Measurements from ENCODE around the gene SLC38A10. TPM values are rescaled to one million over a fixed set of nuclear protein-coding genes. Genes with fewer than 3 reads are reported as not detected.

Gene SLC38A10
- polyA plus RNA-seq, 1 of the 3 experiments (the other 2 are of a cell fraction) = 82.2 TPM

DNA sequence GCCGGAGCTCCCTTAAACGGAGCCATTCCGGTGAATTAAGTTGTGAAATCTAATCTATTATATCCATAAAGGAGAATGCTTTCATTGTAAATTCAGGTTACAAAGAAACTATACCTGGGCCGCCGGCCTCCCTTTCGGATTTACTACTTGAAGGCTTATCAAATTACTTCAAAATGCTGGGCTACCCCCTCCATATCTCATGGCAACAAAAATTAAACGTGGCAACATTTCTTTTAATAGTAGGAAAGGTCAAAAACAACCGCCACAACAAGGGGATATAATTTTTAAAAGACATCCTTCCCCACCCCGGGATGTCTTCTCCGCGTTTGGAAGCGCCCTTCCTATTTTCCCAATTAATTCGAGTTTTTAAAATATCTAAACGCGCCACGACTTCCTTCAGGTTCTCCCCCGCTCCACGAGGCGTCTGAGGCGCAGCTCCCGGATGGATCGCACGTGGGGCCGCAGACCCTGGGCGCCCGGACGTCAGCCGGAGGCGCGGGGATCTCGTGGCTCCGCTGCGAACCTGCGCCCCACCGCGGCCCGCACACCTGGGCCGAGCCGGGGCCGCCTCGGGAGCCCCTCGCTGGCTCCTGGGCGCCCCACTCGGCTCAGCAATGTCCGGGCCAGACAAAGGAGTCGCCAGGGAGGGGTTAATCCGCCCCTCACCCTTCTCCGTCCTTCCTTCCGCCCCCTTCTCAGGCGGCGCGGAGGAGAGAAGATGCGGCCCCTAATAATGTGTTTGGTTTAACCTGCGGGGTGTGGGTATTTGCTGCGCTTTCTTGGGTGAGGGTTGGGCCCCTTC is 47.4 kb upstream of the SLC38A10 start:
- peak overlapping the region; percentile 100 for H3K4me2 ChIP-seq
- CTCF ChIA-PET = interaction anchor here (1.6 to 3.5 kb wide), 3 partner anchors 33 to 55 kb away, joined by 3 to 17 read pairs (median 9); partner anchors contain the start of gene SLC38A10
- peak overlapping the region; percentile 87 to 99 for H3K27ac ChIP-seq (ENCODE audit: low read depth in 2 of 2, low read length in 1 of 2)
- peak overlapping the region; percentile 100 for H3K4me3 ChIP-seq (ENCODE audit: low read depth in 2 of 2, low read length in 1 of 2)
- POLR2A ChIA-PET = interaction anchor here (0.8 to 2.2 kb wide), 4 partner anchors 11 to 94 kb away, joined by 3 to 14 read pairs (median 6); no protein-coding TSS in a partner anchor
- peaks cover 55% of the 10 kb centered on the region for H4K20me1 ChIP-seq (ENCODE audit: insufficient read depth)
- H3K79me2 ChIP-seq (ENCODE audit: insufficient read depth) = peaks cover 74% of the 10 kb centered on the region
- no peak for DNase-seq
- H3K4me1 ChIP-seq (ENCODE audit: control insufficient read depth in 1 of 2, insufficient read depth in 2 of 2, low read depth in 1 of 2, low read length in 1 of 2) = peaks cover 10 to 64% of the 10 kb centered on the region in 2 experiments
- no peaks in the 10 kb centered on the region for H3K27me3 ChIP-seq (ENCODE audit: insufficient read depth)
- peak overlapping the region; percentile 95 for H3K9ac ChIP-seq
- H3K9me3 ChIP-seq = no peaks in the 10 kb centered on the region
- TF ChIP-seq FOXJ3 (CRISPR knock-in tag; IDR thresholded peaks at IDR 0.05) (0 out of 2 replicates have a peak, but pooled peaks have one; percentile 8), YY1 (IDR thresholded peaks at IDR 0.05; ENCODE audit: low read depth) (no peak), TAF1 (IDR thresholded peaks at IDR 0.05; ENCODE audit: borderline replicate concordance, low read depth, low read length) (no peak), FOSL2 (IDR thresholded peaks at IDR 0.05; ENCODE audit: borderline replicate concordance, low read depth) (no peak), TCF12 (IDR thresholded peaks at IDR 0.05) (no peak), ELF1 (IDR thresholded peaks at IDR 0.05) (no peak)
- TF ChIP-seq, protein P1, sequence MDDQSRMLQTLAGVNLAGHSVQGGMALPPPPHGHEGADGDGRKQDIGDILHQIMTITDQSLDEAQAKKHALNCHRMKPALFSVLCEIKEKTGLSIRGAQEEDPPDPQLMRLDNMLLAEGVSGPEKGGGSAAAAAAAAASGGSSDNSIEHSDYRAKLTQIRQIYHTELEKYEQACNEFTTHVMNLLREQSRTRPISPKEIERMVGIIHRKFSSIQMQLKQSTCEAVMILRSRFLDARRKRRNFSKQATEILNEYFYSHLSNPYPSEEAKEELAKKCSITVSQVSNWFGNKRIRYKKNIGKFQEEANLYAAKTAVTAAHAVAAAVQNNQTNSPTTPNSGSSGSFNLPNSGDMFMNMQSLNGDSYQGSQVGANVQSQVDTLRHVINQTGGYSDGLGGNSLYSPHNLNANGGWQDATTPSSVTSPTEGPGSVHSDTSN (IDR thresholded peaks at IDR 0.05) = no peak
- peaks cover 16% of the 10 kb centered on the region for H3F3A ChIP-seq (replicated peaks; ENCODE audit: insufficient read depth)
- 76% methylated on average over 55 of the region's 55 CpGs for WGBS (ENCODE audit: low lambda C conversion rate)
- peaks cover 11 to 14% of the 10 kb centered on the region in 2 experiments for H3K36me3 ChIP-seq (replicated peaks in 1 of 2; ENCODE audit: control insufficient read depth in 1 of 2, insufficient read depth in 2 of 2, low read length in 1 of 2)
- no peaks in the 10 kb centered on the region for H3K9me2 ChIP-seq
- H2AFZ ChIP-seq (ENCODE audit: low read depth) = no peak overlapping the region

DNA sequence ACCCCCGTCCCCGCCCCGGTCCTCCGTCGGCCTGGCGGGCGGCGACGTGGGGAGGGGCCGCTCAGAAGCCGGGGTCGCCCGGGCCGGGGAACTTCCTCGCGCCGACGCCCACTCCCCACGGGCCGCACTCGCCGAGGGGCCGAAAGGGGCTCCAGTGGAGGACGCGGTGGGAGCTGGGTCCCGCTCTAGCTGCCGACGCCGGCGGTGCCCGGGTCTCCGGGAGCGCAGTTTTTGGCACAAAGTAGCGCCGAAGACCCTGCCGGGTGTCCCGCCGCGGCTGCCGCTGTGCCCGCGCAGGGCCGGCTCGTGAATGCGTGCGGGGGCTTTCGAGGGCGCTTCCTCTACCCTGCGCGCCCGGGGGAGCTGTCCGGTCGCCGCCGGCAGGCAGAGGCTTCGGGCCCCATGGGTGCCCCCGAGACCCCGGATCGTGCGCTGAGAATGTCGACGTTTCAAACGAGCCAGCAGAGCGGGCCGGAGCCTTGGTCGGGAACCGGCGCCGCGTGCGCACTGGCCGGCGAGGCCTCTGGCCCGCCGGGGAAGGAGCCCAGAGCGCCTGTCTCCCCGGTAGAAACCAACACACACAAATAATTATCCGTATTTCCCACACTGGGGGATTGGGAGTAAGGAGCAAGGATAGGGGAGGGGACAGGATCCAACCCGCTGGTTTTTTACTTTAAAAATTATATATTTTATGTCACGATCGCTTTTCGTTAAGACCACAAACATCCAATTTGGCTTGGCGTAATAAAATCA is 46.6 kb upstream of the SLC38A10 start:
- TF ChIP-seq, protein P2, sequence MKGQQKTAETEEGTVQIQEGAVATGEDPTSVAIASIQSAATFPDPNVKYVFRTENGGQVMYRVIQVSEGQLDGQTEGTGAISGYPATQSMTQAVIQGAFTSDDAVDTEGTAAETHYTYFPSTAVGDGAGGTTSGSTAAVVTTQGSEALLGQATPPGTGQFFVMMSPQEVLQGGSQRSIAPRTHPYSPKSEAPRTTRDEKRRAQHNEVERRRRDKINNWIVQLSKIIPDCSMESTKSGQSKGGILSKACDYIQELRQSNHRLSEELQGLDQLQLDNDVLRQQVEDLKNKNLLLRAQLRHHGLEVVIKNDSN (IDR thresholded peaks at IDR 0.05; ENCODE audit: borderline replicate concordance, low read depth) = no peak
- TF ChIP-seq, protein P3, sequence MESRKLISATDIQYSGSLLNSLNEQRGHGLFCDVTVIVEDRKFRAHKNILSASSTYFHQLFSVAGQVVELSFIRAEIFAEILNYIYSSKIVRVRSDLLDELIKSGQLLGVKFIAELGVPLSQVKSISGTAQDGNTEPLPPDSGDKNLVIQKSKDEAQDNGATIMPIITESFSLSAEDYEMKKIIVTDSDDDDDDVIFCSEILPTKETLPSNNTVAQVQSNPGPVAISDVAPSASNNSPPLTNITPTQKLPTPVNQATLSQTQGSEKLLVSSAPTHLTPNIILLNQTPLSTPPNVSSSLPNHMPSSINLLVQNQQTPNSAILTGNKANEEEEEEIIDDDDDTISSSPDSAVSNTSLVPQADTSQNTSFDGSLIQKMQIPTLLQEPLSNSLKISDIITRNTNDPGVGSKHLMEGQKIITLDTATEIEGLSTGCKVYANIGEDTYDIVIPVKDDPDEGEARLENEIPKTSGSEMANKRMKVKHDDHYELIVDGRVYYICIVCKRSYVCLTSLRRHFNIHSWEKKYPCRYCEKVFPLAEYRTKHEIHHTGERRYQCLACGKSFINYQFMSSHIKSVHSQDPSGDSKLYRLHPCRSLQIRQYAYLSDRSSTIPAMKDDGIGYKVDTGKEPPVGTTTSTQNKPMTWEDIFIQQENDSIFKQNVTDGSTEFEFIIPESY (IDR thresholded peaks at IDR 0.05; ENCODE audit: borderline replicate concordance, low read depth) = no peak
- TF ChIP-seq GATA2 (CRISPR knock-in tag; IDR thresholded peaks at IDR 0.05) (no peak), GABPA (IDR thresholded peaks at IDR 0.05; ENCODE audit: low read depth) (no peak), POLR2AphosphoS5 (IDR thresholded peaks at IDR 0.05; ENCODE audit: low read depth, low read length) (no peak)

More for the DNA sequence above, 46.6 kb upstream of the SLC38A10 start:
- peak overlapping the region in 1 of 2 experiments; percentile 100; a peak in 2 of 4 replicates for H3K4me3 ChIP-seq (ENCODE audit: low read depth in 2 of 2, low read length in 1 of 2)
- peaks cover 74% of the 10 kb centered on the region for H3K79me2 ChIP-seq (ENCODE audit: insufficient read depth)
- H3K9me3 ChIP-seq = no peaks in the 10 kb centered on the region
- CTCF ChIA-PET = interaction anchor here (0.9 to 3.5 kb wide), 12 partner anchors 10 to 259 kb away, joined by 3 to 17 read pairs (median 4); partner anchors contain the start of gene SLC38A10
- peaks cover 16% of the 10 kb centered on the region for H3F3A ChIP-seq (replicated peaks; ENCODE audit: insufficient read depth)
- H2AFZ ChIP-seq (ENCODE audit: low read depth) = no peak overlapping the region
- no peak overlapping the region; the same call in 1 of the 2 replicates for H3K9ac ChIP-seq
- no peak for DNase-seq
- H3K27me3 ChIP-seq (ENCODE audit: insufficient read depth) = no peaks in the 10 kb centered on the region
- H4K20me1 ChIP-seq (ENCODE audit: insufficient read depth) = peaks cover 61% of the 10 kb centered on the region
- POLR2A ChIA-PET = interaction anchor here (0.7 to 2.2 kb wide), 9 partner anchors 11 to 143 kb away, joined by 3 to 14 read pairs (median 5); partner anchors contain the start of genes BAHCC1 and SLC38A10
- H3K27ac ChIP-seq (ENCODE audit: low read depth in 2 of 2, low read length in 1 of 2) = peak overlapping the region in 1 of 2 experiments; percentile 99; a peak in 3 of 4 replicates
- H3K9me2 ChIP-seq = no peaks in the 10 kb centered on the region
- peak overlapping the region; percentile 100; the same call in 1 of the 2 replicates for H3K4me2 ChIP-seq
- peaks cover 11 to 14% of the 10 kb centered on the region in 2 experiments for H3K36me3 ChIP-seq (replicated peaks in 1 of 2; ENCODE audit: control insufficient read depth in 1 of 2, insufficient read depth in 2 of 2, low read length in 1 of 2)
- WGBS (ENCODE audit: low lambda C conversion rate) = 93% methylated on average over 69 of the region's 83 CpGs
- peaks cover 10 to 64% of the 10 kb centered on the region in 2 experiments for H3K4me1 ChIP-seq (ENCODE audit: control insufficient read depth in 1 of 2, insufficient read depth in 2 of 2, low read depth in 1 of 2, low read length in 1 of 2)

All from SK-N-SH (cell line).